ENCODE results near the gene MCOLN2.
A peak's percentile ranks its signal among the peaks of the same experiment; 100 is the strongest.
"Not testable (repeated sequence)": the region's sequence is repeated elsewhere in the genome, so short reads cannot be mapped to it uniquely, and the experiment has no call there.

MCOLN2 gene

GRCh38 chr1:84918726-84919336 is 78.1 kb downstream of the MCOLN2 start:
- DNase-seq (ENCODE audit: low spot score in 2 of 2) (no peak), ATAC-seq (ENCODE audit: low read depth) (no peak)
- no peaks in the 10 kb centered on the region for H3K9me3 Mint-ChIP-seq
- peaks cover 4% of the 10 kb centered on the region for H3K27me3 Mint-ChIP-seq
- peaks cover 3% of the 10 kb centered on the region for H3K36me3 Mint-ChIP-seq
- H3K4me3 Mint-ChIP-seq, result no peak overlapping the region
- H3K27ac Mint-ChIP-seq, result no peak overlapping the region
- peaks cover 5% of the 10 kb centered on the region for H3K4me1 Mint-ChIP-seq

GRCh38 chr1:84916897-84917296 is 80.0 kb downstream of the MCOLN2 start:
- DNase-seq (ENCODE audit: low spot score in 2 of 2) (no peak), ATAC-seq (ENCODE audit: low read depth) (no peak)
- H3K27me3 Mint-ChIP-seq, result peaks cover 4% of the 10 kb centered on the region
- H3K4me3 Mint-ChIP-seq, result no peak overlapping the region
- no peaks in the 10 kb centered on the region for H3K9me3 Mint-ChIP-seq
- H3K27ac Mint-ChIP-seq, result no peak overlapping the region
- H3K36me3 Mint-ChIP-seq, result no peaks in the 10 kb centered on the region
- H3K4me1 Mint-ChIP-seq, result peaks cover 5% of the 10 kb centered on the region

- H3K27me3 Mint-ChIP-seq, result peaks cover 4% of the 10 kb centered on the region
- no peaks in the 10 kb centered on the region for H3K9me3 Mint-ChIP-seq
Measured at GRCh38 chr1:84913555-84913892, 83.4 kb downstream of the MCOLN2 start.

GRCh38 chr1:84912726-84913554 is 84.0 kb downstream of the MCOLN2 start:
- Mint-ChIP-seq H3K27me3 (no peaks in the 10 kb centered on the region), H3K4me3 (no peak overlapping the region), H3K27ac (no peak overlapping the region), H3K4me1 (no peaks in the 10 kb centered on the region), H3K36me3 (peaks cover 4% of the 10 kb centered on the region), H3K9me3 (no peaks in the 10 kb centered on the region)
- DNase-seq (ENCODE audit: low spot score in 2 of 2) (no peak), ATAC-seq (ENCODE audit: low read depth) (no peak)

More at GRCh38 chr1:84913555-84913892, 83.4 kb downstream of the MCOLN2 start:
- H3K27ac Mint-ChIP-seq, result no peak overlapping the region
- no peaks in the 10 kb centered on the region for H3K4me1 Mint-ChIP-seq
- DNase-seq (ENCODE audit: low spot score in 2 of 2) (no peak), ATAC-seq (ENCODE audit: low read depth) (no peak)
- no peak overlapping the region for H3K4me3 Mint-ChIP-seq
- peaks cover 4% of the 10 kb centered on the region for H3K36me3 Mint-ChIP-seq

GRCh38 chr1:84908746-84909464 is 88.0 kb downstream of the MCOLN2 start:
- H3K27me3 Mint-ChIP-seq; H3K27ac Mint-ChIP-seq; DNase-seq (ENCODE audit: low spot score in 2 of 2); H3K4me3 Mint-ChIP-seq; H3K4me1 Mint-ChIP-seq; H3K9me3 Mint-ChIP-seq; ATAC-seq (ENCODE audit: low read depth); H3K36me3 Mint-ChIP-seq: not testable (repeated sequence)

GRCh38 chr1:84907095-84907827 is 89.7 kb downstream of the MCOLN2 start:
- Mint-ChIP-seq H3K9me3 (peaks cover under 1% of the 10 kb centered on the region), H3K4me3 (no peak overlapping the region), H3K27ac (no peak overlapping the region), H3K36me3 (peaks cover 16% of the 10 kb centered on the region), H3K27me3 (peaks cover 4% of the 10 kb centered on the region), H3K4me1 (no peaks in the 10 kb centered on the region)
- ATAC-seq (ENCODE audit: low read depth), result no peak
- DNase-seq (ENCODE audit: low spot score in 2 of 2), result no peak

- not testable (repeated sequence) for H3K27ac Mint-ChIP-seq; DNase-seq (ENCODE audit: low spot score in 2 of 2); H3K4me3 Mint-ChIP-seq; H3K27me3 Mint-ChIP-seq; ATAC-seq (ENCODE audit: low read depth); H3K9me3 Mint-ChIP-seq; H3K4me1 Mint-ChIP-seq
- H3K36me3 Mint-ChIP-seq, result peaks cover 18% of the 10 kb centered on the region
Measured at GRCh38 chr1:84902727-84903126, 94.2 kb downstream of the MCOLN2 start.

- Mint-ChIP-seq H3K4me3 (no peak overlapping the region), H3K9me3 (peaks cover 3% of the 10 kb centered on the region), H3K27me3 (peaks cover 2% of the 10 kb centered on the region), H3K4me1 (peaks cover 2% of the 10 kb centered on the region), H3K36me3 (peaks cover 15% of the 10 kb centered on the region), H3K27ac (no peak overlapping the region)
- ATAC-seq (ENCODE audit: low read depth), result no peak
- DNase-seq (ENCODE audit: low spot score in 2 of 2), result no peak
Measured at GRCh38 chr1:84899969-84900368, 96.9 kb downstream of the MCOLN2 start.

- peaks cover 12% of the 10 kb centered on the region for H3K27me3 Mint-ChIP-seq
Measured at GRCh38 chr1:84896279-84896678, 100.6 kb downstream of the MCOLN2 start.

GRCh38 chr1:84892705-84893618 is 104.0 kb downstream of the MCOLN2 start, which contains the start of gene LPAR3:
TSS of gene LPAR3 (minus strand) at chr1:84893206. CDS start at chr1:84866120, 27,086 bp downstream.
- Mint-ChIP-seq H3K27ac (no peak within 1 kb of the TSS), H3K27me3 (peaks cover 14% of the 10 kb centered on the region), H3K36me3 (peaks cover 2% of the 10 kb centered on the region), H3K4me1 (peaks cover 4% of the 10 kb centered on the region), H3K9me3 (no peaks in the 10 kb centered on the region), H3K4me3 (peak within 1 kb of the TSS; percentile 30)
- no peak for ATAC-seq (ENCODE audit: low read depth)
- no peak for DNase-seq (ENCODE audit: low spot score in 2 of 2)

More at GRCh38 chr1:84896279-84896678, 100.6 kb downstream of the MCOLN2 start:
- Mint-ChIP-seq H3K4me1 (peaks cover 4% of the 10 kb centered on the region), H3K9me3 (no peaks in the 10 kb centered on the region), H3K27ac (no peak overlapping the region), H3K4me3 (no peak overlapping the region), H3K36me3 (peaks cover 6% of the 10 kb centered on the region)
- DNase-seq (ENCODE audit: low spot score in 2 of 2) (no peak), ATAC-seq (ENCODE audit: low read depth) (no peak)

GRCh38 chr1:84890566-84890965 is 106.3 kb downstream of the MCOLN2 start:
- Mint-ChIP-seq H3K4me3 (no peak overlapping the region), H3K9me3 (no peaks in the 10 kb centered on the region), H3K36me3 (peaks cover 2% of the 10 kb centered on the region), H3K4me1 (peaks cover 2% of the 10 kb centered on the region), H3K27me3 (peaks cover 15% of the 10 kb centered on the region), H3K27ac (no peak overlapping the region)
- DNase-seq (ENCODE audit: low spot score in 2 of 2) (no peak), ATAC-seq (ENCODE audit: low read depth) (no peak)

- Mint-ChIP-seq H3K4me3 (no peak overlapping the region), H3K27me3 (peaks cover 14% of the 10 kb centered on the region), H3K27ac (no peak overlapping the region)
Measured at GRCh38 chr1:84889437-84889836, 107.5 kb downstream of the MCOLN2 start.

GRCh38 chr1:84888753-84889152 is 108.2 kb downstream of the MCOLN2 start:
- no peaks in the 10 kb centered on the region for H3K9me3 Mint-ChIP-seq
- no peak overlapping the region for H3K27ac Mint-ChIP-seq
- no peak overlapping the region for H3K4me3 Mint-ChIP-seq
- H3K36me3 Mint-ChIP-seq, result no peaks in the 10 kb centered on the region
- ATAC-seq (ENCODE audit: low read depth), result no peak
- H3K4me1 Mint-ChIP-seq, result peaks cover 2% of the 10 kb centered on the region
- H3K27me3 Mint-ChIP-seq, result peaks cover 10% of the 10 kb centered on the region
- no peak for DNase-seq (ENCODE audit: low spot score in 2 of 2)

More at GRCh38 chr1:84889437-84889836, 107.5 kb downstream of the MCOLN2 start:
- Mint-ChIP-seq H3K36me3 (no peaks in the 10 kb centered on the region), H3K4me1 (peaks cover 2% of the 10 kb centered on the region), H3K9me3 (no peaks in the 10 kb centered on the region)
- no peak for ATAC-seq (ENCODE audit: low read depth)
- DNase-seq (ENCODE audit: low spot score in 2 of 2), result no peak
